ENCODE data around the gene PAX5.

- TF ChIP-seq ZFX (IDR thresholded peaks at IDR 0.05; ENCODE audit: borderline replicate concordance) (no peak), CTCF (IDR thresholded peaks at IDR 0.05) (no peak)
Observed at GRCh38 chr9:36922548-36922947, 111.5 kb downstream of the PAX5 start.
